ENCODE data around the gene MEX3D. TPM values are rescaled to one million over a fixed set of nuclear protein-coding genes. Genes with fewer than 3 reads are reported as not detected.

The MEX3D gene
- polyA plus RNA-seq, 2 of the 4 experiments (the other 2 are of a cell fraction): 2.1 to 7.1 TPM

DNA sequence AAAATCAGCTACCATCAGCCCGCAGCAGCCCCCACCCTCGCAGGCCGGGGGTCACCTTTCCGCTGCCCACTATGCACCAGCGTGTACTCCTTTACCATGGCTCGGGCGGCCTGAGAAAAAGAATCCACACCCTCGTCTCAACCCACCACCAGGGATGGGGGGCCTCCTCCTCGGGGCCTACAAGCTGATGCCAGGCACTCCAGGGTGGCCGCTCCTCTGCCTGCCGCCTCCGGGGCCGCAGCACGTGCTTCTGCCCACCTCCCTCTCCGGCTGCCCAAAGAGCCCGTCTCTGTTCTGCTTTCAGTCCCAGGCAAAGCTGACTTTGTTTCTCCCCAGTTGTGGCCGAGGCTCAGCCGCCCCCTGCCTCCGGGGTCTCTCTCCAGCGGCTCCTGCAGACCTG, 11.1 kb upstream of the MEX3D start:
- FAIRE-seq: no peak
- Histone ChIP-seq H3K9me3 (no peaks in the 10 kb centered on the region), H3K4me1 (no peaks in the 10 kb centered on the region), H3K4me3 (no peak overlapping the region), H3K27ac (no peak overlapping the region), H3K4me2 (no peak overlapping the region)
- no peak for TF ChIP-seq JUN (IDR thresholded peaks at IDR 0.05)
- TF ChIP-seq, protein P1, sequence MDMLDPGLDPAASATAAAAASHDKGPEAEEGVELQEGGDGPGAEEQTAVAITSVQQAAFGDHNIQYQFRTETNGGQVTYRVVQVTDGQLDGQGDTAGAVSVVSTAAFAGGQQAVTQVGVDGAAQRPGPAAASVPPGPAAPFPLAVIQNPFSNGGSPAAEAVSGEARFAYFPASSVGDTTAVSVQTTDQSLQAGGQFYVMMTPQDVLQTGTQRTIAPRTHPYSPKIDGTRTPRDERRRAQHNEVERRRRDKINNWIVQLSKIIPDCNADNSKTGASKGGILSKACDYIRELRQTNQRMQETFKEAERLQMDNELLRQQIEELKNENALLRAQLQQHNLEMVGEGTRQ (IDR thresholded peaks at IDR 0.05): no peak
- TF ChIP-seq NR3C1 (IDR thresholded peaks at IDR 0.05): no peak
- TF ChIP-seq NPAS2 (CRISPR knock-in tag; IDR thresholded peaks at IDR 0.05; ENCODE audit: borderline replicate concordance): no peak
- TF ChIP-seq HES2 (IDR thresholded peaks at IDR 0.05): no peak
- no peak for TF ChIP-seq HDAC2 (IDR thresholded peaks at IDR 0.05)
- no peak for TF ChIP-seq FOSL2 (IDR thresholded peaks at IDR 0.05)
- TF ChIP-seq FOSL2 (CRISPR knock-in tag; IDR thresholded peaks at IDR 0.05): no peak
- no peak for TF ChIP-seq JUNB (IDR thresholded peaks at IDR 0.05)
- no peak for TF ChIP-seq ZFP36 (IDR thresholded peaks at IDR 0.05; ENCODE audit: borderline replicate concordance, partially characterized antibody)
- no peak for TF ChIP-seq MAZ (IDR thresholded peaks at IDR 0.05; ENCODE audit: borderline replicate concordance, low read depth, low read length)
- no peak for TF ChIP-seq ZSCAN20 (CRISPR knock-in tag; IDR thresholded peaks at IDR 0.05)
- TF ChIP-seq HEYL (CRISPR knock-in tag; IDR thresholded peaks at IDR 0.05): no peak
- TF ChIP-seq, protein P2, sequence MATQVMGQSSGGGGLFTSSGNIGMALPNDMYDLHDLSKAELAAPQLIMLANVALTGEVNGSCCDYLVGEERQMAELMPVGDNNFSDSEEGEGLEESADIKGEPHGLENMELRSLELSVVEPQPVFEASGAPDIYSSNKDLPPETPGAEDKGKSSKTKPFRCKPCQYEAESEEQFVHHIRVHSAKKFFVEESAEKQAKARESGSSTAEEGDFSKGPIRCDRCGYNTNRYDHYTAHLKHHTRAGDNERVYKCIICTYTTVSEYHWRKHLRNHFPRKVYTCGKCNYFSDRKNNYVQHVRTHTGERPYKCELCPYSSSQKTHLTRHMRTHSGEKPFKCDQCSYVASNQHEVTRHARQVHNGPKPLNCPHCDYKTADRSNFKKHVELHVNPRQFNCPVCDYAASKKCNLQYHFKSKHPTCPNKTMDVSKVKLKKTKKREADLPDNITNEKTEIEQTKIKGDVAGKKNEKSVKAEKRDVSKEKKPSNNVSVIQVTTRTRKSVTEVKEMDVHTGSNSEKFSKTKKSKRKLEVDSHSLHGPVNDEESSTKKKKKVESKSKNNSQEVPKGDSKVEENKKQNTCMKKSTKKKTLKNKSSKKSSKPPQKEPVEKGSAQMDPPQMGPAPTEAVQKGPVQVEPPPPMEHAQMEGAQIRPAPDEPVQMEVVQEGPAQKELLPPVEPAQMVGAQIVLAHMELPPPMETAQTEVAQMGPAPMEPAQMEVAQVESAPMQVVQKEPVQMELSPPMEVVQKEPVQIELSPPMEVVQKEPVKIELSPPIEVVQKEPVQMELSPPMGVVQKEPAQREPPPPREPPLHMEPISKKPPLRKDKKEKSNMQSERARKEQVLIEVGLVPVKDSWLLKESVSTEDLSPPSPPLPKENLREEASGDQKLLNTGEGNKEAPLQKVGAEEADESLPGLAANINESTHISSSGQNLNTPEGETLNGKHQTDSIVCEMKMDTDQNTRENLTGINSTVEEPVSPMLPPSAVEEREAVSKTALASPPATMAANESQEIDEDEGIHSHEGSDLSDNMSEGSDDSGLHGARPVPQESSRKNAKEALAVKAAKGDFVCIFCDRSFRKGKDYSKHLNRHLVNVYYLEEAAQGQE (IDR thresholded peaks at IDR 0.05): no peak
- TF ChIP-seq, protein P3, sequence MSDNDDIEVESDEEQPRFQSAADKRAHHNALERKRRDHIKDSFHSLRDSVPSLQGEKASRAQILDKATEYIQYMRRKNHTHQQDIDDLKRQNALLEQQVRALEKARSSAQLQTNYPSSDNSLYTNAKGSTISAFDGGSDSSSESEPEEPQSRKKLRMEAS (IDR thresholded peaks at IDR 0.05): no peak
- DNase-seq (ENCODE audit: low read depth in 1 of 2, low spot score in 1 of 2): no peak
- POLR2A ChIA-PET: interaction anchor here (0.6 kb wide), 1 partner anchor 13 kb away, joined by 3 read pairs; no protein-coding TSS in a partner anchor
- CTCF ChIA-PET: interaction anchor here (0.6 to 2.0 kb wide), 5 partner anchors 9 to 665 kb away, joined by 3 to 7 read pairs (median 3); no protein-coding TSS in a partner anchor
- WGBS (ENCODE audit: missing lambda C conversion rate): 96% methylated on average over 20 of the region's 20 CpGs
- no peak for ATAC-seq

GRCh38 chr19:1577929-1578618, 9.9 kb upstream of the MEX3D start:
- 94% methylated on average over 40 of the region's 49 CpGs for WGBS (ENCODE audit: missing lambda C conversion rate)
- FAIRE-seq: no peak
- CTCF ChIA-PET: interaction anchor here (2.0 kb wide), 1 partner anchor 32 kb away, joined by 7 read pairs; no protein-coding TSS in a partner anchor

More at GRCh38 chr19:1577929-1578618, 9.9 kb upstream of the MEX3D start:
- H3K9me3 ChIP-seq: no peaks in the 10 kb centered on the region
- ATAC-seq (no peak; a peak in 1 of 6 replicates), DNase-seq (ENCODE audit: low read depth in 1 of 2, low spot score in 1 of 2) (no peak)
- H3K4me3 ChIP-seq: no peak overlapping the region
- no peak overlapping the region for H3K27ac ChIP-seq
- TF ChIP-seq SREBF2 (IDR thresholded peaks at IDR 0.05): no peak
- TF ChIP-seq E2F6 (IDR thresholded peaks at IDR 0.05; ENCODE audit: borderline replicate concordance, low read depth): no peak
- no peak for TF ChIP-seq ZC3H11A (IDR thresholded peaks at IDR 0.05)
- no peak for TF ChIP-seq CTCF (IDR thresholded peaks at IDR 0.05)
- TF ChIP-seq POLR2AphosphoS2 (conservative IDR thresholded peaks at IDR 0.05; ENCODE audit: low read length): no peak
- TF ChIP-seq FOSL2 (IDR thresholded peaks at IDR 0.05): no peak
- no peak for TF ChIP-seq FOSL2 (CRISPR knock-in tag; IDR thresholded peaks at IDR 0.05)
- no peak for TF ChIP-seq JUN (IDR thresholded peaks at IDR 0.05)
- no peak for TF ChIP-seq ZNF302 (CRISPR knock-in tag; IDR thresholded peaks at IDR 0.05)
- TF ChIP-seq HMGXB4 (CRISPR knock-in tag; IDR thresholded peaks at IDR 0.05; ENCODE audit: borderline replicate concordance): no peak
- TF ChIP-seq KDM5A (IDR thresholded peaks at IDR 0.05): no peak
- TF ChIP-seq ZFP36 (IDR thresholded peaks at IDR 0.05; ENCODE audit: borderline replicate concordance, partially characterized antibody): no peak
- TF ChIP-seq RAD21 (conservative IDR thresholded peaks at IDR 0.05 in 1 of 2, IDR thresholded peaks at IDR 0.05 in 1 of 2): no peak
- no peak for TF ChIP-seq ZSCAN20 (CRISPR knock-in tag; IDR thresholded peaks at IDR 0.05)
- no peak for TF ChIP-seq TP53 (CRISPR knock-in tag; IDR thresholded peaks at IDR 0.05)
- no peak for TF ChIP-seq NR3C1 (IDR thresholded peaks at IDR 0.05)
- no peak for TF ChIP-seq GATA3 (IDR thresholded peaks at IDR 0.05; ENCODE audit: borderline replicate concordance)
- no peak for TF ChIP-seq CBX8 (IDR thresholded peaks at IDR 0.05)
- no peaks in the 10 kb centered on the region for H3K4me1 ChIP-seq
- POLR2A ChIA-PET: no interaction called here
- no peak overlapping the region for H3K4me2 ChIP-seq

All from A549 (cell line).